8988T (cell line): ENCODE results near the gene SELENOH.
"Not testable (repeated sequence)": the region's sequence is repeated elsewhere in the genome, so short reads cannot be mapped to it uniquely, and the experiment has no call there.

ENCODE experiments used
- DNase-seq: peaks from one replicate; pipeline ENCODE4 v3.0.0; 2011

SELENOH gene, protein sequence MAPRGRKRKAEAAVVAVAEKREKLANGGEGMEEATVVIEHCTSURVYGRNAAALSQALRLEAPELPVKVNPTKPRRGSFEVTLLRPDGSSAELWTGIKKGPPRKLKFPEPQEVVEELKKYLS

DNA sequence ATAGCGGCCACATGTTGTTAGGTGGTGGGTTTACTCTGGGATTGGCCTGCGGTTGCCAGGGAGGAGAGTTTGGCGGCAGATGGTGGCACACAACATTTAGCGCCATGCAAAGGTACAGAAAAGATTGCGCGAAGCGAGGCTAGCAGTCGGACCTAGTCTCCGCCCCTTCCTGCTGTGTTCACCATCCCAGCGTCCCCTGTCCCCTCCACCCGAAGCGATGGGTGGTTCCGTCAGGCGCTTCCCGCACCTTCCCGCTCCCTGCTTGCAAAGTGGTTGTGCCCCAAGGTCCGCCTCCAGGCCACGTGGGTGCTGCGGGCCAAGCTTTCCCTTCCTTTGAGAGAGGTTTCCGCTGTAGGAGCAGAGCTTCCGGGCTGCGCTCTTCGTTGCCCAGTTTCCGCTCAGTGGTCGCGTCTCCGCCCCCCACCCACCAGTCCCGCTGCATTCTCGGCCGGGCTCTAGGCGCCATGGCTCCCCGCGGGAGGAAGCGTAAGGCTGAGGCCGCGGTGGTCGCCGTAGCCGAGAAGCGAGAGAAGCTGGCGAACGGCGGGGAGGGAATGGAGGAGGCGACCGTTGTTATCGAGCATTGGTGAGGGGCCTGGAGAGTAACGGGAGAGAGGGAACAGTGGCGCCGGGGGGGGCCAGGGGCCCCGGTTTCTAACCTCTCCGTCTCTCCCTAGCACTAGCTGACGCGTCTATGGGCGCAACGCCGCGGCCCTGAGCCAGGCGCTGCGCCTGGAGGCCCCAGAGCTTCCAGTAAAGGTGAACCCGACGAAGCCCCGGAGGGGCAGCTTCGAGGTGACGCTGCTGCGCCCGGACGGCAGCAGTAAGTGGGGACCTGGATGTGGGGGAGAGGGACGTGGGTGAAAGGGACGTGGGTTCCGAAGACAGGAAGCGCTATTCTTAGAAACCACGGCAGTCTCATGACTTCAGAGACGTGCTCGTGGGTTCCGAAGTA, at the start of gene SELENOH:
Gene SELENOH (plus strand): TSS at position 360 of the 955 bp plus-strand sequence. CDS start 105 bp downstream, at position 465.
- peak; percentile 86 for DNase-seq

DNA sequence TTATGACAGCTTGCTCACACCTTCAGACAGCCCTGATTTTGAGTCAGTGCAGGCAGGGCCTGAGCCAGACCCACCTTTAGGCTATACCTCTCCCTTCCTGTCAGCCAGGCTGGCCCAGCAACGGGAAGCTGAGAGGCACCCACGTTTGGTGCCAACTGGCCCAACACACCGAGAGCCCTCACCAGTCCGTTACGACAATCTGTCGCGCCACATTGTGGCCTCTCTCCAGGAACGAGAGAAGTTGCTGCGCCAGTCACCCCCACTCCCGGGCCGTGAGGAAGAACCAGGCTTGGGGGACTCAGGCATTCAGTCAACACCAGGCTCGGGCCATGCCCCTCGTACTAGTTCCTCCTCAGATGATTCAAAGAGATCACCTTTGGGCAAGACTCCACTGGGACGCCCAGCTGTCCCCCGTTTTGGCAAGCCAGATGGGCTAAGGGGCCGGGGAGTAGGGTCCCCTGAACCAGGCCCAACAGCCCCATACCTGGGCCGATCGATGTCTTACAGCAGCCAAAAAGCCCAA, 42.4 kb upstream of the SELENOH start:
- DNase-seq: no peak

DNA sequence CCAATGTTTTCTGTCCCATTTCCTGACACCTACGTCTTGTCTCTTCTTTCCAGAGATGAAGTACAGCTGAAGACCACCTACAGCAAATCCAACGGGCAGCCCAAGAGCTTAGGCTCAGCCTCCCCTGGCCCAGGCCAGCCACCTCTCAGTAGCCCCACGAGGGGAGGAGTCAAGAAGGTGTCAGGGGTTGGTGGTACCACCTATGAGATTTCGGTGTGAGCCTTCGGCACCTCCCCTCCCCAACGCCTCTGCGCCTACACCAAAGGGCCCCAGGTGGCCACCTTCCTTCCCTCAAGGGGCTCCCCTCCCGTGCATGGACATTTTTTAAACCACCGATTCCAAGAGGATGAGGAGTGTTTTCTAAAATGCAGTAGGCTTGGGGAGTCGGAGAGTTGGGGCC, 41.5 kb upstream of the SELENOH start:
- DNase-seq: no peak

DNA sequence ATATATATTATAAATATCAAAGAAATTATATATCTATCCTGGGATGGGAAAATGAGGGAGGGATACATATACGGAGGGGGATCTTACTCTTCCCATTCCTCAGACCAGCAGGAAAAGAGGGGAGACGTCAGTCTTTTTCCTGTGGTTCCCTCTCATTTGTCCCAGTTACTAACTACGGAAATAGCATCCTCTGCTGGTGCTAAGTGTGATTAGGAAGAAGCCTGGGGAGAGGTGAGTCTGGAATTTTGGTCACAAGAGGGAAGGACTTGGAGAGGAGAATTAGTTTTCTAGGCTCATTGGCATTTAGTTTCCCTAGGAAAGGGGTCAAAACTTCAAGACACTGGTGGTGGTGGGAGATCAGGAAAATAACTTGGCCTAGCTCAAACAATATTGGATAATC, 40.9 kb upstream of the SELENOH start:
- no peak for DNase-seq

DNA sequence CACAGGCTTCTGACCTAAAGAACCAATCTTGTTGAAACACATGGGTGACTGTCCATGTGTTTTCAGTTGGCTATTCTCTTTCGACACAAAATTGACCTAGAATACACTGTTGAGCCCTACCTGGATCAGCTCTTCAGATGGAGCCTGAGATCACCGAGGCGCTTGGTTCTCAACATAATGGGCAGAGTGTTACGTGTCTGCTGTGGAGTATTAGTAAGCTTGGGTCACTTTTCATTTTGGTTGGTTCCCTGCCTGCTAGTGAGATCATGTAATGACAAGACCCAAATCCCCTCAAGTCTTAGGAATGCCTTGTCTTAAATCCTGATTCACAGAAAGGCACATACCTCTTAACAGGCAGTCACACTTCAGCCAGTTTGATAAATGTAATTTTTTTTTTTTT, 38.0 kb upstream of the SELENOH start:
- DNase-seq: no peak

DNA sequence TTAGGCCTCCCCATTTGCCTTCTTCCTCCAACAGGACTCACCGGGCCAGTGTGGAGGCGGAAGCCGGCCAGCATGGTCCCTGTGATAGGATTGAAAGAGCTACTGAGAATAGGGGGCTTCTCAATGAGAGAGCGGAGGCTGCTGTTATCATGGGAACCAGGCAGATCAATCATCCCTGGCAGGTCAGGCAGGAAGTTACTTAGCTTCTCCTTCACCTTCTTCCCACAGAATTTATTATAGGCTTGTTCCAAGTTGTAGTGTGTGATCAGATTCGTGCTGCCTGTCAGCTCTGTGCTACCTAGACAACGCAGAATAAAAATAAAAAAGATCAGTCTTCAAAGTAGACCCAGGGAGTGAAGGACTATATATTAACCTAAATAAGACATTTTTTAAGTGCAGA, 36.4 kb upstream of the SELENOH start:
- DNase-seq: no peak

DNA sequence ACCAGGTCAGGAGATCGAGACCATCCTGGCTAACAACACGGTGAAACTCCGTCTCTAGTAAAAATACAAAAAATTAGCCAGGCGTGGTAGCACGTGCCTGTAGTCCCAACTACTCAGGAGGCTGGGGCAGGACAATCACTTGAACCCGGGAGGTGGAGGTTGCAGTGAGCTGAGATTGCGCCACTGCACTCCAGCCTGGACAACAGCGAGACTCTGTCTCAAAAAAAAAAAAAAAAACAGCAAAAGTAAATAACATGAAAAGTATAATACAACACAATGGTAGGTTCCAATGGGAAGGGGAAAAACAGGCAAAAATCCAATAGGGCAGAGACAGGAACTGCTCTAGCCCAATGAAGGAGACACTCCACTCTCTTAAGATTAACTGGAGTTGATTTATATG, 35.9 kb upstream of the SELENOH start:
- DNase-seq: not testable (repeated sequence)

DNA sequence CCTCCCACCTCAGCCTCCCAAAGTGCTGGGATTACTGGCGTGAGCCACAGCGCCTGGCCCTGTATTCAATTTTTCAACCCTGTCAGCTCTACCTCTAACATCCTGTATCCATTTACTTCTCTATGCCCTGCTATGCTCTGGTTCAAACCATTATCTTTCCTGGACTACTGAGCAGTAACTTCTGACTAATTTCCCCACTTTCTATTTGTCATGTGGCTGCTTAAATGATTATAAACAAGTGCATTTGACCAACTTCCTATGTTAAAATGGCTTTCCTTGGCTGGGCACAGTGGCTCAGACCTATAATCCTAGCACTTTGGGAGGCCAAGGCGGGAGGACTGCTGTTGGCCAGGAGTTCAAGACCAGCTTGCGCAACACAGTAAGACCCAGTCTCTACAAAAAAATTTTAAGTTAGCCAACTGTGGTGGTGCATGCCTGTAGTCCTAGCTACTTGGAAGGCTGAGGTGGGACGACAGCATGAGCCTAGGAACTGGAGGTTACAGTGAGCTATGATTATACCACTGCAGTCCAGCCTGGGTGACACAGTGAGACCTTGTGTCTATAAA, 31.4 kb upstream of the SELENOH start:
- no peak for DNase-seq

DNA sequence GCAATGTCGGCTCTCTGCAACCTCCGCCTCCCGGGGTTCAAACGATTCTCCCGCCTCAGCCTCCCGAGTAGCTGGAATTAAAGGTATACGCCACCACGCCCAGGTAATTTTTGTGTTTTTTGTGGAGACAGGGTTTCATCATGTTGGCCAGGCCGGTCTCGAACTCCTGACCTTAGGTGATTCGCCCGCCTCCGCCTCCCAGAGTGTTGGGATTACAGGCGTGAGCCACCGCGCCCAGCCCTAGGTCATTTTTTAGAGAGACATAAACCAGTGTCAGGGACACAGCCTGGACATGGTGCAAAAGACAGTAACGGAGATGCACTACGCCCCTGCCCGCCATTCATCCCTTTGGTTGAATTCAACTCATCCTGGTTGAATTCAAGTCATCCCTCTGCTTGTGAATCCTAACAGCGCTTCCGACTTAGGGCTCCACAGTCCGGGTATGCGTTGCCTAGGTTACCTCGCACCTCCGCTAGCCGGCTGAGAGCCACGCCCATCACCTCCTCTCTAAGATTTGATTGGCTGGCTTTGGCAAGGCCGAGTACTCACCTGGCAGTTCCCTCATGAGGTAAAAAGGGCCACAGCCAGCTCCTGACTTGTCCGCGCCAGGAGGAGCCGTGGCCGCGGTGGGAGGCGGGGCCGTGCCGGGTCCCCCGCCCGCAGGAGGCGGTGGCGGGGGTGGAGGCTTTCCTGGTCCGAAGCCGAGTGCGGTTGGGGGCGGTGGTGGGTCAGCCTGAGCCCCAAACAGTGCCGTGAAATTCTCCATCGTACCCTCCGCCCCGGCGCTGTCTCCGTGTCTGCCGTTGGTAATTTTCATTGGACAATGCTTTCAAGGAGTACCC, 29.7 kb upstream of the SELENOH start, which contains the start of gene MED19:
Gene MED19 (minus strand): TSS at position 802 of the 842 bp plus-strand sequence. CDS start 36 bp downstream, at position 766.
- peak; percentile 51 for DNase-seq

DNA sequence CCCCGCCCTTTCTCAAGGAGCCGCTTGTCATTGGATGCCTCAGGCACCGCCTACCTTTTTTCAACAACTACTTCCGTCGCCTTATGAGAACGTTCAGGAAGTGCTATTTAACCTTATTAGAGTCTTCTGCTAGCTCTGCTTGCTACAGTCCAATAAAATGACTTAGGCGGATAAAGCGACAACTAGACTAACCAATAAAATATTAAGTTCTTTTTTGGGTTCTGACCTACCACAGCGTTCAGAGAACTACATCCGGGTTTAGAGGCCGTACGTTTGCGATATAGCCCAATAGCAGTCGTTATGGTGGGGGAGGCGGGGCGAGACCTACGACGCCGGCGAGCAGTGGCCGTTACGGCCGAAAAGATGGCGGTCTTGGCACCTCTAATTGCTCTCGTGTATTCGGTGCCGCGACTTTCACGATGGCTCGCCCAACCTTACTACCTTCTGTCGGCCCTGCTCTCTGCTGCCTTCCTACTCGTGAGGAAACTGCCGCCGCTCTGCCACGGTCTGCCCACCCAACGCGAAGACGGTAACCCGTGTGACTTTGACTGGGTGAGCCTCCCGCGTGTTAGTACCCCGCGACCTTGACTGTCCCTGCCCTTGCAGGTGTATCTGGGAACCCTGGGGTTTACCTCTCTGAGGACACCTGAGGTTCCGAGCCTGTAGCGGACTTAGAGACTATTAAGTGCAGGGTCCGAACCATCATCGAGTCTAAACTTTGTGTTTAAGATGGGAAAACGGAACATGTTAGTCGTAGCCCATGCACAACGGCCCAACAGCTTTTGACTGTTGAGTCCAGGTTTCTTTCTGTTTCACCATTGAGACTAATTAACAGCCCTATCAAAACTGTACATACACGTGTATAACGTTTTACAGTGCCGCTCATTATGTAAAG, 28.8 kb upstream of the SELENOH start, which contains the start of gene TMX2:
Gene TMX2 (plus strand): TSS at position 338 of the 895 bp plus-strand sequence. CDS start 26 bp downstream, at position 364.
- DNase-seq: peak; percentile 74

DNA sequence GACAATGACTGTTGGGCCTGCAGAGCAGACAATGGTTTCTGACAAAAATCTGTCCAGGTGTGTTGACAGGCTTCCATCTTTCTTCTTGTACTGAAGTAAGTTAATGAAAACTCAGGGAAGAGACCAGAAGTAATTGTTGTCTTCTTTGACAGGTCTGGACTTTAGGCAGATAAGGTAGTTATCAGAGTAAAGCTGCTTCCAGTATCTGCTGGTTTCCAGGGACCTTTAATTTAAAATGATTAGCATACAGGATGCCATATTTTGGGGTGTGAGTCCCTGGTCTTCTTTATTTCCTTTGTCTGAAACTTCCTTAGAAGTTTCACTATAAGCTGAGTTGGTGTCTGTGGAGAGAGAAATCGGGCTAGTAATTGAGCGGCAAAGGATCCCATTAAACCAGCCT, 27.5 kb upstream of the SELENOH start:
- DNase-seq: no peak

DNA sequence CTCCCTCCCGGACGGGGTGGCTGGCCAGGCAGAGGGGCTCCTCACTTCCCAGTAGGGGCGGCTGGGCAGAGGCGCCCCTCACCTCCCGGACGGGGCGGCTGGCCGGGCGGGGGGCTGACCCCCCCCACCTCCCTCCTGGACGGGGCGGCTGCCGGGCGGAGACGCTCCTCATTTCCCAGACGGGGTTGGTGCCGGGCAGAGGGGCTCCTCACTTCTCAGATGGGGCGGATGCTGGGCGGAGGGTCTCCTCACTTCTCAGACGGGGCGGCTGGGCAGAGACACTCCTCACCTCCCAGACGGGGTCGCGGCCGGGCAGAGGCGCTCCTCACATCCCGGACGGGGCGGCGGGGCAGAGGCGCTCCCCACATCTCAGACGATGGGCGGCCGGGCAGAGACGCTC, 24.6 kb upstream of the SELENOH start:
- not testable (repeated sequence) for DNase-seq

DNA sequence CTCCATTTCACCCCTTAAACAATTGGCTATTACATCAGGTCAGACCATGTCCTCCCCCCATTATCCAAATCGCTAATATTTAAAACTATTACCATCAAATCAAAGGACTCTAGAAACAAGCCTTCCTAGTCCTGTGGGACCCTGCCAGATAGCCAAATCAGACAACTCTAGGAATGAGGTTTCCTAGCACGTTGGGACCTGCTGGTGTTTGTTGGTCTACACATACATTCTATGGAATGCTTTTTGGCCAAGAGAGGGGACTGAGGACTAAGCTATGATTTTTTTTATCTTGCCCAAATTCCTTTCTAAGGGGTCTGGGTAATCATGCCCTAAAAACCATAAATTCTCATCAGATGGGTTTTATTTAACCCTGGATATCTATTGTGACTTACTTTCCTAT, 14.1 kb upstream of the SELENOH start:
- DNase-seq: no peak

DNA sequence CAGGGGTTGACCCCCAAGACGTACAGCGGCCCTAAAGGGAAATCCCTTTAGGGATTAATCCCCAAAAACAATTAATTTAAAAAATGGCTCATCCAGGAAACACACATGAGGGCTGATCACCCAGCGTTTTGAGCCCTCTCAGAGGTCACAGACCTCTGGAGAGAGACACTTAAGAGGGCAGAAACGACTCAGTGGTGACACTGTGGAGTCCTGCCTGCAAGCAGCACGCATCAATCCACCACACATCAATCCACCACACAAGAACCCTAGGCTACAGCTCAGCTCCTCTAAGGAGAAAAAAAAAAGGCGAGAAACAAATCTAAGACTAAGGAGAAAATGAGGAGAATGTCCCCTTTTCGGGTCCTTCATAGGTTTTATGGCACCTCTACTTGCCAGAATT, 12.5 kb upstream of the SELENOH start:
- no peak for DNase-seq

DNA sequence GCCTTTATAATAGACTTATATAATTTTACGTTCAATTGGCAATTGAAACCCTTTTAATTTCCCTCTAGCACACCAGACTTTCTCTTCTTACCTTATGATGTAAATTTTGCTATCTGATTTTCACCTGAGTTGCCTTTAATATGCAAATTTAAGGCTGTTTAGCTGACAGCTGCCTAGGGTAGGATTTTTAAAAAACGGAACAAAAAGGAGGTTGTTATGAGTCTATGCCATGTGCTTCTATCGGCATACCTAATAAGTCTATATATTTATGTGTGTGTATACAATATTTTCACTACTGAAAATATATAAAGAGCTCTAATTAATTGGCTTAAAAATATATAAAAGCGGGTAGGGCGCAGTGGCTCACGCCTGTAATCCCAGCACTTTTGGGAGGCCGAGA, 11.8 kb upstream of the SELENOH start:
- DNase-seq: no peak

DNA sequence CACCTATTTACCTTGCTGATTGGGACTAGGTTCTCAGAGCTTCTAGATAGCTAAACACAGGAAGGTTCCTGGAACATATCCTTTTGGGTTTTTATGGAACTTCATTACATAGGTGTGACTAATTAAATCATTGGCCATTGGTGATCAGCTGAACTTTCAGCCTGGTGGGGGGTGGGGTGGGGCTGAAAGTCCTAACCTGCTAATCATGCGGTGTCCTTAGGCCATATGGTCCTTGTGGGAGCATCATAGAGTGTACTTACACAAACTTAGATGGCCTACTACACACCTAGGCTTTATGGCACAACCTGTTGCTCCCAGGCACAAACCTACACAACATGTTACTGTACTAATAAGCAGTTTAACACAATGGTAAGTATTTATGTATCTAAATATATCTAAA, 8.6 kb upstream of the SELENOH start:
- DNase-seq: no peak

DNA sequence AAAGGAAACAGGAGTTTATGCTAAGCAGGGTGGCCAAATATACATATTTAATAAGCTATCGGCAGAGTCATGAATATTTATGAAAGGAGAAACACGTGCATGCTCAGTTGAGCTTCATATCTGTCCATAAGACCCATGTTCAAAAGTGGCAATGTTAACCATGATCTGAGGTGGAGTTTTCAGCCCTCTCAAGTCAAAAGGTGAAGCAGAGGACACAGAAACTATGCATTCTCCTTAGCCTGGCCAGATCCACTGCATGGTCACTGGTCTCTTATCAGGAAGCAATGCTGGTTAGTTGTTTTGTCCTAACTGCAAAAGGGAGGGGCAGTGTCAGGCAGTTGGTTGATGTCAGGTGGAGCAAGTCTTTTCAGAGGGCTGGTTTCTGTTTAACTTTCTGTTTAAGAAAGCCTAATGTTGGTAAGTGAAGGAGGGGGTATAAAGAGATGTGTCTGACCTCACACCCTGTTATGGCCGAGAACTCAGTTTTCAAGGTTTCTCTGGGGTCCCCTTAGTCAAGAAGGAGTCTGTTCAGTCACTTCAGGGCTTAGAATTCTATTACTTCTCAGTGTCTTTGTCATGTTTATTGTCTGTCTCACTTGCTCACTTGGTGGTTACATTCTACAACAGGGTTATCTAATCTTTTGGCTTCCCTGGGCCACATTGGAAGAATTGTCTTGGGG, 5.5 kb upstream of the SELENOH start:
- no peak for DNase-seq

DNA sequence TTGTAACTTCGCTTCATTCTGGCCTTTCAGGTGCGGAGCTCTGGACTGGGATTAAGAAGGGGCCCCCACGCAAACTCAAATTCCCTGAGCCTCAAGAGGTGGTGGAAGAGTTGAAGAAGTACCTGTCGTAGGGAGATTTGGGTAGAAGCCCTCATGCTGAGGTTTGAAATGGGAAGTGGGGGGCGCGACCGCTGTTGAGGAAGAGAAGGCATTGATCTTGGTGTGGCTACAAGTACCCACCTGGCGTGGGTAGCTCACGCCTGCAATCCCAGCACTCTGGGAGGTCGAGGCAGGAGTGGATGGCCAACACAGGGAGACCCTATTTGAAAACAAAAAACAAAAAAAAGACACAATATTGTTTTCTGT, 779 bp downstream of the SELENOH start:
- DNase-seq: no peak

DNA sequence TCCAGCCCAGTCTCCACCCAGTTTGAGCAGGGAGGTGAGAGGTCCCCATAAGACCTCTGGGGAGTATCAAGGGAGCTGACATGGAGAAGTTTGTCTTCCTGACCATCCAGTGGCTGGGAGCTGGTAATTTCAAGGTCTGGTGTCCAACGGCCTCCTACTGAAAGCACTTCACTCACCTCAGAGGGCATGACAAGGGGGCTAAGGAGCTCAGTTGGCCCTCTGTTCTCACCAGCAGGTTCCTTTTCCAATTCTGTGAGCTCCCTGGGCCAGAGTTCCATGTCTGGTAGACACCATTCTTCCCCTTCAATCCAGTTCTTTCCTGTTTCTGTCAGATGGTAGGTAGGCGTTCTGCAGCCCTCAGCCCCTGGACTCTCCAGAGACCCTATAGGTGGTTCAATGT, 3.1 kb downstream of the SELENOH start:
- DNase-seq: no peak

DNA sequence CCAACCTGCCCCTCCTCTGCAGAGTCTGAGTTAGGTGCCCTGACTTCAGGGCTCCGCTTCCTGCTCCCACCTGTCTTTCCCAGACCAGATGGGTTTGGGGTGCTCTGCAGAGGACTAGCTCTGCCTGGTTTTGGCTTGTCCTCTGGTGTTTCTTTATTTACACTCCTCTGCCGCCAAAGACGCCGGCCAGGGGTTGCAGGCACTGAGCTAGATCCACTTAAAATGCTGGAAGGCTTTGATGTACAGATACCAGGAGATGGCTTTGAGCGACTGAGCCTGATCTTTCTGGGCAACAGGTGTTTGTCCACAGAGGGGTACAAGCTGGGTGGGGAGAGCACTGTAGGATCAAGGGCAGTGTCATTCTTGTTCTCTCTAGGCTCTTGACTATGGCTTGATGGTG, 3.9 kb downstream of the SELENOH start:
- no peak for DNase-seq

DNA sequence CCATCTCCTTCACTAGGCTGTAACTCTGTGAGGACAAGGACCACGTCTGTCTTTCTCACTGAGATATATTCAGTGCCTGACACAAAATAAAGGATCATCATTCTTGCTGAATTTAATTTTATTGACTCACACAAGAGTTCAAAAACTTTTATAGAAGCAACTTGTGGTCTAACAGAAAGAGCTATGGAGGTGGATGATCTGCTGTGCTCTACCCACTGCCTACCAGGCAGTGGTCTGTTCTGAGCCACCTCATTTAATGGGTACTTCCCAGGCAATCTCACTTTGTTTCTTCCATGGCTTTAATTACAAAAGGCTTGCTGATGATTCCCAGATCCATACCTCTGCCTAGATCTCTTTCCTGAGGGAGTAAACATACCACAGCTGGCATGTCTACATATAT, 5.6 kb downstream of the SELENOH start:
- DNase-seq: no peak
